K562 (cell line): Measurements from ENCODE around the gene TMEM116. TPM values are rescaled to one million over a fixed set of nuclear protein-coding genes. Genes with fewer than 3 reads are reported as not detected.

Source experiments
- ATAC-seq: fragments of 200-7000 bp; cut with Tn5 transposase; 3 replicates; pipeline ENCODE4 v1.9.1; 2020; ENCODE audit warnings: moderate library complexity
- BruUV-seq: library from RNA; stranded (reverse); fragments of 400-500 nt; replicated peaks from 2 replicates; lab custom pipeline; 2021; lab: Mats Ljungman, UMichigan
- CTCF ChIA-PET: fragments of 300-600 bp; formaldehyde crosslinking; extraction: SDS; loops from one replicate; lab custom pipeline; 2021; ENCODE audit warnings: low intra/inter-chr PET ratio; lab: Yijun Ruan, JAX
- POLR2A ChIA-PET: fragments of 300-600, 350-650 bp; sonication (Branson Sonifier 250); formaldehyde crosslinking; extraction: SDS; loops from one replicate; lab custom pipeline; 2021; ENCODE audit warnings: antibody characterized with exemption, inconsistent platforms; lab: Yijun Ruan, JAX
- DNase-seq, 4 experiments: peaks; one replicate each; pipeline versions ENCODE4 v3.0.0 to v3.0.0-alpha.2; 2011 to 2018; ENCODE audit warnings: low spot score in 3 of 4, mixed read lengths in 3 of 4; ENCODE audit errors: extremely low read depth in 1 of 4
- FAIRE-seq: peaks from 2 replicates; lab custom pipeline; 2011; peaks lifted over from hg19 to GRCh38; lab: Jason Lieb, UNC
- H2AFZ ChIP-seq: 2 replicates; pipeline ENCODE4 v1.6.0; 2011; ENCODE audit warnings: low read depth, low read length, control low read depth, inconsistent platforms
- H3K27ac ChIP-seq: fragments of 200-600 bp; 3 replicates; pipeline ENCODE4 v1.8.0; 2011; ENCODE audit warnings: low read depth, mild to moderate bottlenecking, control low read depth, inconsistent platforms, low read length, moderate library complexity, mixed read lengths; ENCODE audit errors: extremely low read depth
- H3K27me3 ChIP-seq, 2 experiments: fragments of 300-600 bp in 1 of 2; 2 replicates in 1 of 2; 3 replicates in 1 of 2; pipeline versions ENCODE4 v1.6.0 to v1.8.0; 2011; ENCODE audit warnings: inconsistent platforms in 2 of 2, low read length in 2 of 2, mild to moderate bottlenecking in 1 of 2, mixed read lengths in 1 of 2, moderate library complexity in 1 of 2; ENCODE audit not compliant: control insufficient read depth in 2 of 2, insufficient read depth in 2 of 2
- H3K36me3 ChIP-seq: fragments of 300-600 bp; 3 replicates; pipeline ENCODE4 v1.8.0; 2011; ENCODE audit warnings: mild to moderate bottlenecking, low read length, inconsistent platforms; ENCODE audit not compliant: control insufficient read depth, insufficient read depth
- H3K4me1 ChIP-seq, 2 experiments: fragments of 200-600 bp in 1 of 2; replicated peaks in 1 of 2; 2 replicates in 1 of 2; 3 replicates in 1 of 2; pipeline versions ENCODE4 v1.5.1 to v1.8.0; 2011; ENCODE audit warnings: inconsistent platforms in 2 of 2, low read length in 2 of 2, mild to moderate bottlenecking in 1 of 2, mixed read lengths in 1 of 2, moderate library complexity in 1 of 2; ENCODE audit not compliant: control insufficient read depth in 2 of 2, insufficient read depth in 2 of 2
- H3K4me2 ChIP-seq: 2 replicates; pipeline ENCODE4 v1.6.1; 2011; ENCODE audit warnings: low read length, control low read depth, inconsistent platforms, mixed read lengths; ENCODE audit not compliant: insufficient read depth
- H3K4me3 ChIP-seq: fragments of 200-600 bp; sonication (generic), shearing (Covaris generic); 2 replicates; pipeline ENCODE4 v1.5.1; 2016; ENCODE audit warnings: control low read depth, inconsistent platforms
- H3K79me2 ChIP-seq: fragments of 200-600 bp; 3 replicates; pipeline ENCODE4 v1.8.0; 2011; ENCODE audit warnings: low read length, inconsistent platforms; ENCODE audit not compliant: control insufficient read depth, insufficient read depth
- H3K9ac ChIP-seq, 2 experiments: 2 replicates each; pipeline versions ENCODE4 v1.6.0 to v1.6.1; 2011; ENCODE audit warnings: low read depth in 2 of 2, low read length in 2 of 2, control low read depth in 1 of 2, inconsistent platforms in 1 of 2, mild to moderate bottlenecking in 1 of 2, mixed read lengths in 1 of 2; ENCODE audit not compliant: insufficient read depth in 1 of 2
- H3K9me1 ChIP-seq: one replicate; pipeline ENCODE4 v1.6.0; 2011; ENCODE audit warnings: inconsistent platforms, mild to moderate bottlenecking, low read length, moderate library complexity; ENCODE audit not compliant: control insufficient read depth, insufficient read depth
- H3K9me3 ChIP-seq: replicated peaks from 2 replicates; pipeline ENCODE4 v1.5.1; 2011; ENCODE audit warnings: low read depth, low read length, inconsistent platforms; ENCODE audit not compliant: control insufficient read depth, insufficient read depth
- H4K20me1 ChIP-seq: replicated peaks from 2 replicates; pipeline ENCODE4 v1.6.1; 2011; ENCODE audit warnings: low read length, inconsistent platforms, mixed read lengths; ENCODE audit not compliant: control insufficient read depth, insufficient read depth
- AFF1 ChIP-seq, 2 experiments: fragments of 450-650 bp; IDR thresholded peaks; 2 replicates each; pipeline ENCODE4 v1.6.1; 2018; ENCODE audit warnings: mild to moderate bottlenecking in 2 of 2, low read depth in 1 of 2; ENCODE audit not compliant: partially characterized antibody in 2 of 2
- CEBPG ChIP-seq, 3 experiments: fragments of 200-800 bp in 1 of 3; sonication (Bioruptor generic) in 1 of 3; sonication (generic) in 1 of 3; formaldehyde crosslinking in 1 of 3; IDR thresholded peaks in 2 of 3; conservative IDR thresholded peaks in 1 of 3; 2 replicates each; pipeline versions ENCODE4 v1.6.1 to v1.8.0; 2016 to 2022; ENCODE audit warnings: missing compliant biosample characterization in 2 of 3, missing genetic modification characterization in 2 of 3, mild to moderate bottlenecking in 1 of 3, missing genetic modification reagents in 1 of 3
- FOXP1 ChIP-seq: sonication (generic); formaldehyde crosslinking; IDR thresholded peaks from 2 replicates; pipeline ENCODE4 v1.8.0; 2022; ENCODE audit warnings: mild to moderate bottlenecking, missing genetic modification reagents
- GTF2F1 ChIP-seq: IDR thresholded peaks from 2 replicates; pipeline ENCODE4 v1.6.1; 2011; ENCODE audit warnings: low read depth, low read length, improper control_type of control experiment
- MYNN ChIP-seq, 2 experiments: sonication (generic); formaldehyde crosslinking in 1 of 2; IDR thresholded peaks; 2 replicates each; pipeline versions ENCODE4 v1.5.0 to v1.6.1; 2016 to 2020; ENCODE audit warnings: antibody characterized with exemption in 1 of 2, missing genetic modification reagents in 1 of 2
- SUPT5H ChIP-seq: fragments of 450-650 bp; IDR thresholded peaks from 2 replicates; pipeline ENCODE4 v1.6.1; 2016
- VEZF1 ChIP-seq: fragments of 200-800 bp; sonication (Bioruptor generic); IDR thresholded peaks from 2 replicates; pipeline ENCODE4 v1.6.1; 2017; ENCODE audit warnings: missing genetic modification characterization, missing compliant biosample characterization
- ZEB2 ChIP-seq: fragments of 450-650 bp; IDR thresholded peaks from 2 replicates; pipeline ENCODE4 v1.6.1; 2016
- ZNF444 ChIP-seq: fragments of 250-450 bp; sonication (Bioruptor Pico); IDR thresholded peaks from 2 replicates; pipeline ENCODE4 v1.4.0; 2020; ENCODE audit warnings: mild to moderate bottlenecking, moderate library complexity
- ZNF449 ChIP-seq: fragments of 250-450 bp; sonication (Bioruptor Pico); IDR thresholded peaks from 2 replicates; pipeline ENCODE4 v1.8.0; 2022; ENCODE audit warnings: moderate library complexity, mild to moderate bottlenecking, inconsistent platforms
- WGBS: fragments of 100-300 bp; shearing (Covaris generic); methylation state at CpG from one replicate; pipeline ENCODE4 v1.1.6; 2016; ENCODE audit warnings: low coverage, mixed read lengths; ENCODE audit not compliant: insufficient coverage; ENCODE audit errors: missing lambda C conversion rate; 5-methylcytosine and 5-hydroxymethylcytosine counted together
- in situ Hi-C: fragments of 300-500 bp; cut with MboI; formaldehyde crosslinking; loops from 4 replicates; pipeline ENCODE4 v1.15.0; 2018; ENCODE audit warnings: inconsistent platforms, mixed read lengths
- intact Hi-C: fragments of 100-400 bp; cut with micrococcal nuclease; formaldehyde crosslinking; loops from 2 replicates; pipeline ENCODE4 v1.14.2; 2022
- polyA plus RNA-seq, 8 experiments: library from polyadenylated mRNA; depleted of rRNA in 4 of 8; stranded (reverse) in 5 of 8; unstranded in 3 of 8; fragments of >200 nt; fragmentation: Nextera tagmentation in 2 of 8; fragmentation: Illumina TruSeq in 1 of 8; extraction: Ambion mirVana in 2 of 8; extraction: Trizol in 1 of 8; gene quantifications; 2 replicates each; pipeline versions ENCODE4 v1.2.1 to v1.2.3, GENCODE V29; 2011 to 2014; ENCODE audit warnings: inconsistent platforms in 1 of 8, missing spikeins in 1 of 8
- total RNA-seq, 7 experiments: library from RNA; depleted of rRNA in 6 of 7; stranded (reverse); fragments of >200 nt in 6 of 7; fragmentation: Illumina TruSeq in 2 of 7; extraction: Trizol in 2 of 7; gene quantifications; 2 replicates each; pipeline versions ENCODE4 v1.2.1 to v1.2.3, GENCODE V29; 2011 to 2021; ENCODE audit warnings: low replicate concordance in 1 of 7

The TMEM116 gene
- total and polyA plus RNA-seq, 9 of the 15 experiments (the other 6 are each of a cell fraction or from before 2014, with no cell fraction given): 5.2 to 78.6 (median 13.9) TPM

- H3K36me3 ChIP-seq: peaks cover 89% of the 10 kb centered on the region
- intact Hi-C loops: no loop called here
- no TSS peak for BruUV-seq
These were observed 10.9 kb upstream of the TMEM116 start for GRCh38 chr12:112023759-112024396.

More at GRCh38 chr12:112023759-112024396, 10.9 kb upstream of the TMEM116 start:
- H3K27ac ChIP-seq: no peak overlapping the region
- H3K9ac ChIP-seq: no peak overlapping the region
- H3K4me3 ChIP-seq: no peak overlapping the region
- H3K9me1 ChIP-seq: no peaks in the 10 kb centered on the region
- H3K27me3 ChIP-seq: no peaks in the 10 kb centered on the region
- in situ Hi-C loops: no loop called here
- ChIA-PET CTCF (no interaction called here), POLR2A (interaction anchor here (0.5 to 6.4 kb wide), 6 partner anchors 9 to 197 kb away, joined by 3 to 54 read pairs (median 3); partner anchors contain the start of genes ERP29 and TMEM116)
- no peaks in the 10 kb centered on the region for H3K9me3 ChIP-seq
- no peaks in the 10 kb centered on the region; a peak in 1 of 5 replicates for H3K4me1 ChIP-seq
- no peak overlapping the region for H2AFZ ChIP-seq
- H3K79me2 ChIP-seq: peaks cover 23% of the 10 kb centered on the region
- DNase-seq (no peak), FAIRE-seq (no peak), ATAC-seq (peak; percentile 9; the same call in 1 of the 3 replicates)
- H3K4me2 ChIP-seq: no peak overlapping the region
- 93% methylated on average over 4 of the region's 4 CpGs for WGBS
- 0 out of 2 replicates have a peak, but pooled peaks have one; percentile 32 for TF ChIP-seq MYNN (IDR thresholded peaks at IDR 0.05)
- no peak for TF ChIP-seq MYNN (CRISPR knock-in tag; IDR thresholded peaks at IDR 0.05)
- no peak for TF ChIP-seq FOXP1
- TF ChIP-seq GTF2F1: no peak
- no peak for TF ChIP-seq ZNF449 (CRISPR knock-in tag)
- TF ChIP-seq AFF1 (IDR thresholded peaks at IDR 0.05; ENCODE audit: low read depth in 1 of 2, partially characterized antibody in 2 of 2): no peak
- no peak for TF ChIP-seq CEBPG (CRISPR knock-in tag; IDR thresholded peaks at IDR 0.05)
- TF ChIP-seq CEBPG (tag; conservative IDR thresholded peaks at IDR 0.05 in 1 of 2, IDR thresholded peaks at IDR 0.05 in 1 of 2): no peak
- no peak for TF ChIP-seq ZNF444 (CRISPR knock-in tag)
- TF ChIP-seq VEZF1: no peak
- no peak for TF ChIP-seq ZEB2
- TF ChIP-seq SUPT5H: 0 out of 2 replicates have a peak, but pooled peaks have one; percentile 17
- peaks cover 8% of the 10 kb centered on the region; the same call in 1 of the 2 replicates for H4K20me1 ChIP-seq
